SK-N-DZ (cell line): ENCODE measurements around the gene SPDYA.

ENCODE experiments used
- DNase-seq: peaks from one replicate; pipeline ENCODE4 v3.0.0-alpha.2; 2015; ENCODE audit warnings: low spot score

Gene SPDYA

DNA sequence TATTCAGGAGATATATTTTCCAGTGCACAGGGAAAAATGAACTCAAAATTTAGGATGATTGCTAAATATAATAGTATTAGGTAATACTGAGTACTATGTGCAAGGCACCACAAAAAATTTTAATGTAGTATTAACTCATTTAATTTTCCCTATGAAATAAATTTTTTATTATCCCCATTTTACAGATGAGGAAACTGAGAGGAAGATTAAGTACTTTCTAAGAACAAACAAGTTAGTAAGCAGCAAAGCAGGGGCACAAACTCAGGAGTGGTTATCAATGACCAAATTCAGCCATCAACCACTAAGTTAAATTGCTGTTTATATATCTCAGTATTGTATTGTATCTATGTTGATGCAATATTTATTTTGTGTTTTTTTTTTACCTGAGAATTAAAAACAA lies 14.2 kb downstream of the SPDYA start:
- no peak for DNase-seq

DNA sequence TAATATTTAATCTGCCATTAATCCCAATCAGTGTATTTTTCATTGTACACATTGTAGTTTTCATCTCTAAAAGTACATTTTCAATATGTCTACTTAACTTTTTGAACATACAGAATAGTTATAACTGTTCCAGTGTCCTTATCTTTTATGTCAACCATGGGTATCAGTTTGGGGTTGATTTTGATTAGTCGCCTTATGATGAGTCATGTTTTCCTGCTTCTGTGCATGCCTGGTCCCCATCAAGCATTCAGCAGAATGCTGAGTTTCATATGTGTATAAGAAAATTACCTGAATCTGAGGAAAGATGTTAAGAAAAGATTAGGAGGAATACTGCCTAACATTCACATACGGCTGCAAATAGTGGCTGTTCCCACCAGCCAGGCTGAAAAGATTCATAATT lies 17.7 kb downstream of the SPDYA start:
- DNase-seq, result no peak

DNA sequence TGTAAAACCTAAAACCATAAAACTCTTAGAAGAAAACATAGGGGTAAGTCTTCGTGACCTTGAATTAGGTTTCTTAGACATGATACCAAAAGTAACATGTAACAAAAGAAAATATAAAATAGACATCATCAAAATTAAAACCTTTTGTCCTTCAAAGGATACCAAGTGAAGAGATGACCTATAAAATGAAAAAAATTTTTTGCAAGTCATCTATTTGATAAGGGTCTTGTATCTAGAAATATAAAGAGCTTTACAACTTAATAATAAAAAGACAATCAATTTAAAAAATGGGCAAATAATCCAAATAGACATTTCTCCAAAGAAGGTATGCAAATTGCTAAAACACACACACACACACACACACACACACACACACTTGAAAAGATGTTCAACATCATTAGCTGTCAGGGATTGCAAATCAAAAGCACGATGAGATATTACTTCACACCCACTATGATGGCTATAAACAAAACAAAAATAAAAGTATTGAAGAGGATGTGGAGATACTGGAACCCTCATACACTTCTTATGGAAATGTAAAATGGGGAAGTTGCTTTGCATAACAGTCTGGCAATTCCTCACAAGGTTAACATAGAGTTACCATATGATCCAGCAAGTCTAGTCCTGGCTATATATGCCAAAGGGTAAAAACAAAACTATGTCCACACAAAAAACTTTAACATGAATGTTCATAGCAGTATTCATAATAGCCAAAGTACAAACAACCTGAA lies 23.3 kb downstream of the SPDYA start:
- no peak for DNase-seq

DNA sequence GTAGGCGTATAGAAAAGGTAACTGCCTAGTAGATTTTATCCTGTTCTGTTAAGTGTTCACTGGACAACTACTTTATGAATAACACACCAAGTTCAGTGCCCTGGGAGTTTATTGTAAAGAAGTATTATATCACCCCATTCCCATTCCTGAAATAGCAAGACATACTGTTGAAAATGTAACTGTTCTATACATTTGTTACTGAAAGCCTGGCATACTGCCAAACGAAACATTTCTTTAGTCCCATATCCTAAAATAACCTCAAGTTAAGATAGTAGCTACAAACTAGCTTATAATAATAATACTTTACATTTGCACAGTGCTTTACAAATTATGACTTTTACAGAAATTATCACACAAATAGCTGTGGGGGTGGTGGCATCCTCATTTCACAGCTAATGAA lies 25.1 kb downstream of the SPDYA start:
- DNase-seq, result no peak

DNA sequence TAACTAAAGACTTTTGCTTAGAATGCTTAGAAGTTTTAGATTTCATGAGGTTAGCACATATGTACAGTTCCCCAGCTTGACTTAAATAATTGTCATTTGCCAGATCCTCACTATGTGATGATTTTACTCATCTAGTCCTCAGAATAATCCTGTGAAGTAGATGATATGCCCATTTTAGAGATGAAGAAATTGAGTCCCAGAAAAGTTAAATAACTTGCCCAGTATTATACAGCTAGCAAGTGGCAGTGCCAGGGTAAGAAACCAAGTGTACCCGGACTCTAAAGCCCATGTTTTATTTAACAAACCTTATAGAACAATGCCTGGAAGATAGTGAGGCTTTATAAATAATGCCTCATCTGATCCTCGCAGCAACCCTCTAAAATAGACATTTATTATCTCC lies 28.3 kb downstream of the SPDYA start:
- no peak for DNase-seq

DNA sequence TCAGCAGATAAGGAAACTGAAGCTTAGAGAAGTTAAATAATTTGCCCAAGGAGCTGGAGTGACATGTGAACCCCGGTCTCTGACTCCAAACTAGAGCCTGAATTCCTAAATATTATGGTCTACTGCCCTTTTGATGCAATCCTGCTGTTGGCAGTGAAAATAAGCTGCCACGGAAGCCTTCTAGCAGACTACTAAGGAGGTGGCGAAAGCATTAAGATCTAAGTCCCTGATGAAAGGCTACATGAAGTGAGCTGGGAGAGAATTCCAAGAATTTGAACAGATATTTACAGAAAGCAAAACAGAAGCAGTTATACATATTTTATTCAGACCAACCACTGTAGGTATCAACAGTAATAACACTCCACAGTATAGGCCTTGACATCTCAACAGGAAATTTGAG lies 31.4 kb downstream of the SPDYA start:
- DNase-seq, result no peak

DNA sequence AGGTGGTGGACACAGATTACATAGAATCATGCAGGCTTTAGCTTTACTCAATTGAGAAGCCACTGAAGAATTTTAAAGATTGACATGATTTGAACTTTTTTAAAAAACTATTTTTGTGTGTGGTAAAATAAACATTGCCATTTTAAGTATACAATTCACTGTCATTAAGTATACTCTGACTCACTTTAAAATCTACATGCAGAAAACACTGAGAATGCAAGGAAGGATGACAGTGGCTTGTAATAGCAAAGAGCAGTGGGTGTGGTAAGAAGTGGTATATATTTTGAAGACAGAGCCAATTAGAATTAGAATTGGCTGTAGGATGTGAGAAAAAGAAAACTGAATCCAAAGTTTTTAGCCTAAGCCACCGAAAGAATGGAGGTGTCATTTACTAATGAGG lies 44.6 kb downstream of the SPDYA start:
- no peak for DNase-seq

DNA sequence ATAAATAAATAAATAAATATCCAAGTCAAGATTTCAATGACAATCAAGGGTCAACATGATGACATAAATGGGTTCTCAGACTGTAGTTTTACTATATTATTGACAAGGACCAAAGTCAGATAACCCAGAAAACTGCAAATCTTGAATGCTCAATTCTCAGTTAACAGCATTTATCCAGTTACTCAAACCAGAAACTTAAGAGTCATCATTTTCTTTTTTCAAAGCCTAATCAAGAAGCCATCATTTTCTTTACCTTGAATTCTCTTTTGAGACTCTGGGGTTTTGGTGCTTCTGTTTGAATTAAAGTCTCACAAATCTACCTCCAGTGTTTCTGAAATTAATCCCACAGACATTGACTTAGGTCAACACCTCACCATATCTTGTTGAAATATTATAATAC lies 45.3 kb downstream of the SPDYA start:
- DNase-seq, result no peak

DNA sequence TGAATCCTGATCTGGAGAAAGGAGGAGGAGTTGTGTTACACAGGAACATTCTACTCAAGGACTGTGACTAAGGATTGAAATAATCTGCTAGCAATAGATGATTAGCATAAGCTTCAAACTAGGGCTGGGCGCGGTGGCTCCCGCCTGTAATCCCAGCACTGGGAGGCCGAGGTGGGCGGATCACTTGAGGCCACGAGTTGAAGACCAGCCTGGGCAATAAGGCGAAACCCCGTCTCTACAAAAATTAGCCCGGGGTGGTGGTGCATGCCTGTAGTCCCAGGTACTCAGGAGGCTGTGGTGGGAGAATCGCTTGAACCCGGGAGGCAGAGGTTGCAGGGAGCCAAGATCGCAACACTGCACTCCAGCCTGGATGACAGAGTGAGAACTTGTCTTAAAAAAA lies 58.0 kb downstream of the SPDYA start:
- DNase-seq, result no peak

DNA sequence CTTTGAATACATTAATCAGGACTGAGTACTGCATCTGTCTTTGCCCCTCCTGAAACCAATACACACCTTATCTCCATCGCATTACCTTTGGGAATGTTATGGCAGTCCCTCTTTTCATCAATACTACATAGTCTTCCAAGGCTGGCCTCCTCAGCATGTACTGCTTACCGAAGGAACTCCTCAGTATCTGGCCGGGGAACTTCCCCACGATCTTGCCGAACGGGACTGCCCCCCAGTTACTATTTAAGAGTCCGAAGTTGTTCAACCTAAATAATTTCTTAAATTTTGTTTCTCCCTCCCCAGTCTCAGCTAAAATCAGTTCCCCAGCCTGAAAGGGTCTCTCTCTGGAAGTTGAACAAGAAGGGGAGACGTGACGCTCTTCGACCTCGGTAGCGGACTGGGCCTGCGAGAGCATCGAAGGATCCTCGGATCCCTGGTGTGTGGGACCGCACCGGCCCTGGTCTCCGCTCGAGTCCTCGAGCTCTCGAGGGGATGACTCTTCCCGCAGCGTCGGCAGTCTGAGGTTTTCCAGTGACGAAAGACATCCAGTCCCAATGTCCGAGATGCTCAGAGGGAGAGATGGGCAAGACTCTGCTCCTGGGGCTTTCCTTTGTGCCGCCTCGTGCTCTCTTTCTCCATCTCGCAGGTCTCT lies 59.0 kb downstream of the SPDYA start:
- DNase-seq, result no peak

DNA sequence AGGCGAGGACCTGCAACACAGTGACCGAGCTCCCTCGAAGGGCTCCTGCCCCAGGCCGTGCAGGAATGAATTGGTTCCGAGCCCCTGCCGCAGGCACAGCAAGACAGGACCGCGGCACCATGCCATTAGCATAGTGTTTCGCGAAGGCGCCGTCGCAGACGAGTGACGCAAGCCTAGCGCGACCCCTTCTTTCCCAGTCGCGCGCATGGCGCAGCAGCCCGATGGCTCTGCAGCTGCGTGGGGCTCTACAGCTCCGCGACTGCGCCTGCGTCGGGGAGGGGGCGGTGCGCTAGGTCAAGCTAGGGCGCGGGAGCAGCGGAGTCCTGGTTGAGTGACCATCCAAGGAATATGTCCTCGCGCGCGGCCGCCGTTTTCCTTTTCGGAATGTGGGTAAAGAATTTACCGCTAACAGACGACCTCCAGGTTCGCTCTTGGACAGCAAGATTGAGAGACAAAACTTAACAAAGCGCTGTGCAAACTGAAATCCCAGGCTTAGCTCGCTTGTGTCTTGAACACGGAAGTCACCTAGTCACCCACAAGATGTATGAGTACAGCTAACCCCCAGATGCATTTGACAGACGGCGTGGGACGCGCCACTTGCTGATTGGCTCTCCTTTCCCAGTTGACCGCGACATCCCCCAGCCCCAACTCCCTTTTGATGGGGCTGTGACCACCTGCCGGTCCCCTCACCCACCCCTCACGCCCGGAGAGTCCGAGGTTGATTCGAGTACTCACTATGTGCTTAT lies 59.7 kb downstream of the SPDYA start, which contains the start of gene TRMT61B:
TSS of gene TRMT61B (minus strand) at position 164 of the 746 bp plus-strand sequence. CDS start at position 132, 32 bp downstream.
- peak; percentile 96 for DNase-seq

DNA sequence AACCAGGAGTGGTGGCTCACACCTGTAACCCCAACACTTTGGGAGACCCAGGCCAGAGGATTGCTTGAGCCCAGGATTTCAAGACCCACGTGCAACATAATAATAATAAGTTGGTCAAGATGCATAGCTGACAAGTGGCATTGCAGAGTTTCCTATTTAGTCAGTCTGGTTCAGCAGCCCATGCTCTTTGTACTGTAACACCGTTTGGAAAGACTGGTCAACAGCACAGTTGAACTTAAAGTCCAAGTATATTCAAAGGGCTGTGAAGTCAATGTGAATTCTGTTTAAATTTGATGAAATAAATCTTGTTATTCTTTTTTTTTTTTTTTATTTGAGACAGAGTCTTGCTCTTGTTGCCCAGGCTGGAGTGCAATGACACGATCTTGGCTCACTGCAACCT lies 61.0 kb downstream of the SPDYA start:
- no peak for DNase-seq

DNA sequence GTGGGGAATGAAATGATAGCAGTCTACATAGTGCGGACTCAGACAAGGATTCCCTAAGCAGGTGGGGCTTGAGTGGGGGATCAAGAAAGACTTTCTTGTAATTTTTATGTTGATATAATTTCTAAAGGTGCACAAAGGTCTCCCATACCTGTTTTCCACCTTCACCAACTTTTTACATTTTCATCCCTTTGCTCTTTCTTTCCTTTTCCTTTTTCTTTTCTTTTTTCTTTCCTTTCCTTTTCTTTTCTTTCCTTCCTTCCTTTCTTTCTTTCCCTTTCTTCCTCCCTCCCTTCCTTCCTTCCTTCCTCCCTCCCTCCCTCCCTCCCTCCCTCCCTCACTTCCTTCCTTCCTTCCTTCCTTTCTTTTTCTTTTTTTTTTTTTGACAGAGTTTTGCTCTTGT lies 69.6 kb downstream of the SPDYA start:
- no peak for DNase-seq

DNA sequence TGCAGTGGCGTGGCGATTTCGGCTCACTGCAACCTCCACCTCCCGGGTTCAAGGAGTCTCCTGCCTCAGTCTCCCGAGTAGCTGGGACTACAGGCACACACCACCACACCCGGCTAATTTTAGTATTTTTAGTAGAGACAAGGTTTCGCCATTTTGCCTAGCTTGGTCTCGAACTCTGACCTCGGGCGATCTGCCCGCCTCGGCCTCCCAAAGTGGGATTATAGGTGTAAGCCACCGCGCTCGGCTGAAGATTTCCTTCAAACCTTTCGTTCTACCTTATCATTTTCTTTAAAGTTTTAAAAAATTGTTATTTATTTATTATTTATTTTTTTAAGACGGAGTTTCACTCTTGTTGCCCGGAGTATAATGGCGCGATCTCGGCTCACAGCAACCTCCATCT lies 82.9 kb downstream of the SPDYA start:
- DNase-seq, result no peak

DNA sequence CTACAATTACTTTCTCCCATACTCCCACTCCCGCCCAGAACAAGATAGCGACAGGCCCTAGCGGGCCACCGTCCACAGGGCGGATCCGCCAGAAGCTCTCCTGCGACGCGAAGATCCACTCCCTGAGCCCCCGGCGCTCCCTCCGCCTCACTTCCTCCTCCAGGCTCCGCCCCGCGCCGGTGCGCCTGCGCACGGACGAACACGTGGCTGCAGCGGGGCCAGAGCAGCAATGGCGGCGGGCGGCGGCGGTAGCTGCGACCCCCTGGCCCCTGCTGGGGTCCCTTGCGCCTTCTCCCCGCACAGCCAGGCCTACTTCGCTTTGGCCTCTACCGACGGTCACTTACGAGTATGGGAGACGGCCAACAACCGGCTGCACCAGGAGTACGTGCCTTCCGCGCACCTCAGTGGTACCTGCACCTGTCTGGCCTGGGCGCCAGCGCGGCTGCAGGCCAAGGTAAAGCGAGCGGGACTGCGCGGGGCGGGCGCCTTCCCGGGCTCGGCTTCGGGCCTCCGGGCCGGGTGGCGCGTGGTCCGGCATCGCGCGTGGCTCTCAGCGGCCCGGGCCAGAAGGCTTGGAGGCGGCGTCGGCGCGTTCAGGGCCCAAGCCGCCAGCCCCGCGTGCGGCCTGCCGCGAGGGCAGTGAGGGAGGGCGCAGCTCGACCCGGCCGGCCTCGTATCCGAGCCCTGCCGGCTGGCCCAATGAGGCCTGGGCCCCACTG lies 84.0 kb downstream of the SPDYA start, which contains the start of gene WDR43:
TSS of gene WDR43 (plus strand) at position 198 of the 719 bp plus-strand sequence. CDS start at position 230, 32 bp downstream.
- DNase-seq, result peak; percentile 99

DNA sequence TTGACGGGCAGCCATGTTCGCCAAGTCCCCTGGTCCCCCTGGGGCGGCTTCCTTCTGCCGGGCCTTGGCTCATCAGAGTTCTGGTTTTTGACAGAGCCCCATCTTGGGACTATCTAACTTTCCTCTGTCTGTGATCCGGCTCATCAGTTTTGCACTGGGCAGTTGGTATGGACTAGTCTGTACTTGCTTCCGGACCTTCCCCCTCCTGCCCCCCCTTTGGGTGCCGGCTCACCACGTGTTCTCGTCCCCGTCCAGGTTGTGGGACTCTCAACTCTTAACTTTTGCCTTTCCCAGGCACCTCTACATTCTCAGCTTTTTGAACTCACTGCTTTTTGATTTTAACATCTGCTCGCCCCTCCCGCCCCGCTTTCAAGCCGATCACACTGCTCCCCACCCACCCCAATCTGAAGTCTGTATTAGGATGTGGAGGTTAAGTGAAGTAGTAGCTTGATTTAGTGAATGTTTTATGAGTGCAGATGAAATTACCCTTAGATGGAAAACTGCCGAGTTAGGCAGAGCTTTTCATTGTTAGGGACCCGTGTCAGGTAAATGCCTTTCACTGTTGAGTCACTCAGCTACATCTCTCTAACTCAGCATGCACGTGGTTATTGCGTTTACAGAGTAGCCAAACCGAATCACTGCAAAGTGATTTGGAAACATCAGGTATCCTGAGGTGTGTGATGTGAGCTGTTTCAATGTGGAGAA lies 84.7 kb downstream of the SPDYA start:
- peak; percentile 11 for DNase-seq

DNA sequence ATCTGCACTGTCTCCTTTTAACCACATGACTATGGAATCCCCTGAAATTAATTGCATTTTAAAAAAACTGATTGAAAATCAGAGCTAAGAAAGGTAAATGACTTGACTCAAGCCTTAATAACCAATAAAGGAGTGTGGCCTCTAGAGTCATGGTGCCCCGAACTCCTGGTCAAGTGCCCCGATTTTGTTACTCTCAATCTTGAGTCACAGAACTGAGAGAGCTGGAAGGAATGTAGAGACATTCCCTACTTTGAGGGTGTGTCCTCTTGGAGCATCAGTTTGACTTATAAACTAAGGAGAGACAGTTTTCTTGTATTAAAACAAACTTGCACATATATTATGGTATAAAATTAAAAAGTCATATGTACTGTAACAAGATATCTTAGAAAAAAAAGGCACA lies 86.3 kb downstream of the SPDYA start:
- DNase-seq, result no peak

DNA sequence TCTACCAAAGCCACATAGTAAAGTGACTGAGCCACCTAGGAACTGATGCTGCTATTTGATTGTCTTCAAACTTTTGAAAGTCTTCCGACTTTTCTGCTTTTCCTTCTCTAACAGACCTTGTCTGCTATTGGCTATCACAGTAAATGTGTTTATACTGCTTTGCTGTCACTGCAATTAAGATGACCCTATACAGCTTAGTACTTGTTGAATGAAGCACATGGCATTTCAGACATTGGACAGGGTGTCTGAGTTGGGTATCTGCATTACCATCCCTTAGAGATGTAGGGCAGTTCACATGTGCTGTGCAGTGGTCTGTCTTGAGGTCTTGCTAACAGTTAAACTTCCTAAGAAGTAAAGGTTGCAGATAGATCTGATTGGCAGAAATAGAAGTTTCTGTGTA lies 87.4 kb downstream of the SPDYA start:
- no peak for DNase-seq
